Measurements from ENCODE around the gene MMP14. TPM values are rescaled to one million over a fixed set of nuclear protein-coding genes. Genes with fewer than 3 reads are reported as not detected.
"Not testable (repeated sequence)": the region's sequence is repeated elsewhere in the genome, so short reads cannot be mapped to it uniquely, and the experiment has no call there.

MMP14 gene
- total RNA-seq, 1 experiment from 2014 or later = 57.2 TPM

DNA sequence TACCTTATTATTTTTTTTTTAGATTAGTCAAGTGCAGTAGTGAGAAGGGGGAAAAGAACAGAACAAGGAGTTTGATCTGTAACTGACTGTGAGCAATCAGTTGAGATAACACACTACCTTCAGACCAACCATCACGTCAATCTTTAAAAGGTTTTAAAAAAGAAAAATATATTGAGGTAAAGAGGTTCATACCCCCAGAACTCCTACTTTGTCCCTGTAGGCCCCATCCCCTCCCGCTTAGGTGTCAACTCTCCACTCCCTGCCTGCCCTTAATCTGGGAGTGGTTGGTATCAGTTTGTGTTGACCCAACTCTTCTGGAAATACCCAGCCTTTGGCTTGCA lies 16.2 kb downstream of the MMP14 start:
- no peaks in the 10 kb centered on the region for H3K36me3 Mint-ChIP-seq (ENCODE audit: insufficient read depth, unreplicated experiment)
- no peaks in the 10 kb centered on the region for H3K9me3 Mint-ChIP-seq (ENCODE audit: unreplicated experiment)
- intact Hi-C loops (cut with micrococcal nuclease; ENCODE audit: unreplicated experiment) = no loop called here

DNA sequence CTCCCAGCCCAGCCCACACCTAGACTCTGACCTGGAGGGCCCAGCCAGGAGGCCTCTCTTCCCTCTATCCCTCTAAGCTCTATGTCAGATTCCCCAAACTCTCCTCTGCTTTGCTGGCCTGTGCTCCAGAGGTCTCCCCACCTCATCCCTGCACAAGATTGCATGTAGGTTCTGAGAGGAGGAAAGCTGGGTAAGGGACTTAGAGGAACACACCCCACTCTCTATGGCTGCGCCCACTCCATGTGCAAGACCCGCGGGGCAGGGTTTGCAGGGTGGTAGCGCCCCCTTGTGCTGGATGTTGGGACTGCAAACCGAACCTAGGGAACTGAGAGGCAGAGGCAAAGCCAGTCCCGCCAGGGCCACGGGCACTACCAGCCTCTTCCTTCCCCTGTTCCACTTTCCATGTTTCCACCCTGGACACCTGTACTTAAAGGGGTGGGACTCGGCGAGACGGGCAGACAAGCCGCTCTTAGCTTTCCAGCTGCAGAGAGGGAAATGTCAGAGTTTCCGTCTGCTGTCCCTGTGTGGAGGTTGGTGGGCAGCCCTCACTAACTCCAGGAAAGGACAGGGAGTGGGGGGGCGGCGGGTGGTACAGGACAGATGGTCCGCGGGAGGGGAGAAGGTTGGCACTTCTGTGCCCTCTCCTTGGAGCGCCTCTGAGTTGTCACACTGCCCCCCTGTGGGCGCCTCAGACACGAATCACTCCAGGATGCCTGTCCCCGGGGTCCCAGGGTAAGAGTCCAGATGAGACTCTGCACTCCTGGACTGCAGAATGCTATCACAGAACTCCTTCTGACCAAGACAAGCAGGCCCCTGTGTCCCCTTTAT lies 16.8 kb downstream of the MMP14 start:
- Histone ChIP-seq H3K4me3 (ENCODE audit: low read depth, low read length) (peak overlapping the region; percentile 35), H3K27me3 (replicated peaks; ENCODE audit: control insufficient read depth, insufficient read depth, low read length) (no peaks in the 10 kb centered on the region), H3K36me3 (ENCODE audit: control insufficient read depth, insufficient read depth, low read length) (no peaks in the 10 kb centered on the region), H3K4me1 (peaks cover 25% of the 10 kb centered on the region), H3K9me3 (no peaks in the 10 kb centered on the region)
- ChIA-PET CTCF (interaction anchor here (0.6 to 2.8 kb wide), 16 partner anchors 8 to 283 kb away, joined by 3 to 50 read pairs (median 4); partner anchors contain the start of genes MMP14, OXA1L and REM2), POLR2A (interaction anchor here (0.7 to 2.6 kb wide), 2 partner anchors 31 to 264 kb away, joined by 4 to 14 read pairs; no protein-coding TSS in a partner anchor)
- no peaks in the 10 kb centered on the region for H3K27me3 Mint-ChIP-seq (ENCODE audit: insufficient read depth, unreplicated experiment)
- TF ChIP-seq, protein P1, sequence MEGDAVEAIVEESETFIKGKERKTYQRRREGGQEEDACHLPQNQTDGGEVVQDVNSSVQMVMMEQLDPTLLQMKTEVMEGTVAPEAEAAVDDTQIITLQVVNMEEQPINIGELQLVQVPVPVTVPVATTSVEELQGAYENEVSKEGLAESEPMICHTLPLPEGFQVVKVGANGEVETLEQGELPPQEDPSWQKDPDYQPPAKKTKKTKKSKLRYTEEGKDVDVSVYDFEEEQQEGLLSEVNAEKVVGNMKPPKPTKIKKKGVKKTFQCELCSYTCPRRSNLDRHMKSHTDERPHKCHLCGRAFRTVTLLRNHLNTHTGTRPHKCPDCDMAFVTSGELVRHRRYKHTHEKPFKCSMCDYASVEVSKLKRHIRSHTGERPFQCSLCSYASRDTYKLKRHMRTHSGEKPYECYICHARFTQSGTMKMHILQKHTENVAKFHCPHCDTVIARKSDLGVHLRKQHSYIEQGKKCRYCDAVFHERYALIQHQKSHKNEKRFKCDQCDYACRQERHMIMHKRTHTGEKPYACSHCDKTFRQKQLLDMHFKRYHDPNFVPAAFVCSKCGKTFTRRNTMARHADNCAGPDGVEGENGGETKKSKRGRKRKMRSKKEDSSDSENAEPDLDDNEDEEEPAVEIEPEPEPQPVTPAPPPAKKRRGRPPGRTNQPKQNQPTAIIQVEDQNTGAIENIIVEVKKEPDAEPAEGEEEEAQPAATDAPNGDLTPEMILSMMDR (IDR thresholded peaks at IDR 0.05; ENCODE audit: insufficient read depth in 1 of 2, low read depth in 1 of 2, low read length in 1 of 2, severe bottlenecking in 1 of 2, unreplicated experiment in 1 of 2) = peak; percentile 87 to 91
- H3K4me1 Mint-ChIP-seq (ENCODE audit: low read depth, unreplicated experiment) = peaks cover 7% of the 10 kb centered on the region
- peak overlapping the region; percentile 68 for H3K27ac Mint-ChIP-seq (ENCODE audit: unreplicated experiment)
- intact Hi-C loops (cut with micrococcal nuclease; ENCODE audit: unreplicated experiment) = loop anchor here (1.0 kb wide), 7 partner anchors 17 to 296 kb away; partner anchors contain the start of gene MMP14
- peak overlapping the region; percentile 69 for H3K4me3 Mint-ChIP-seq (ENCODE audit: unreplicated experiment)
- no peaks in the 10 kb centered on the region for H3K9me3 Mint-ChIP-seq (ENCODE audit: unreplicated experiment)
- BruUV-seq (replicated peaks) = no TSS peak
- DNase-seq = peak; percentile 89 to 92
- H3K36me3 Mint-ChIP-seq (ENCODE audit: insufficient read depth, unreplicated experiment) = no peaks in the 10 kb centered on the region

More for the DNA sequence above, 16.2 kb downstream of the MMP14 start:
- peak overlapping the region; percentile 69 for H3K4me3 Mint-ChIP-seq (ENCODE audit: unreplicated experiment)
- H3K27me3 Mint-ChIP-seq (ENCODE audit: insufficient read depth, unreplicated experiment) = no peaks in the 10 kb centered on the region
- no peaks in the 10 kb centered on the region for H3K27me3 ChIP-seq (replicated peaks; ENCODE audit: control insufficient read depth, insufficient read depth, low read length)
- H3K27ac Mint-ChIP-seq (ENCODE audit: unreplicated experiment) = peak overlapping the region; percentile 68
- TF ChIP-seq, protein P1 (IDR thresholded peaks at IDR 0.05; ENCODE audit: insufficient read depth in 1 of 2, low read depth in 1 of 2, low read length in 1 of 2, severe bottlenecking in 1 of 2, unreplicated experiment in 1 of 2) = no peak
- H3K4me1 ChIP-seq = peaks cover 25% of the 10 kb centered on the region
- no peak overlapping the region for H3K4me3 ChIP-seq (ENCODE audit: low read depth, low read length)
- no peaks in the 10 kb centered on the region for H3K36me3 ChIP-seq (ENCODE audit: control insufficient read depth, insufficient read depth, low read length)
- POLR2A ChIA-PET = interaction anchor here (2.6 kb wide), 1 partner anchor 30 kb away, joined by 14 read pairs; no protein-coding TSS in a partner anchor
- BruUV-seq (replicated peaks) = no TSS peak
- DNase-seq = no peak
- H3K4me1 Mint-ChIP-seq (ENCODE audit: low read depth, unreplicated experiment) = peaks cover 7% of the 10 kb centered on the region
- no peaks in the 10 kb centered on the region for H3K9me3 ChIP-seq
- CTCF ChIA-PET = interaction anchor here (0.7 to 2.8 kb wide), 15 partner anchors 8 to 282 kb away, joined by 3 to 50 read pairs (median 4); partner anchors contain the start of genes MMP14, OXA1L and REM2

DNA sequence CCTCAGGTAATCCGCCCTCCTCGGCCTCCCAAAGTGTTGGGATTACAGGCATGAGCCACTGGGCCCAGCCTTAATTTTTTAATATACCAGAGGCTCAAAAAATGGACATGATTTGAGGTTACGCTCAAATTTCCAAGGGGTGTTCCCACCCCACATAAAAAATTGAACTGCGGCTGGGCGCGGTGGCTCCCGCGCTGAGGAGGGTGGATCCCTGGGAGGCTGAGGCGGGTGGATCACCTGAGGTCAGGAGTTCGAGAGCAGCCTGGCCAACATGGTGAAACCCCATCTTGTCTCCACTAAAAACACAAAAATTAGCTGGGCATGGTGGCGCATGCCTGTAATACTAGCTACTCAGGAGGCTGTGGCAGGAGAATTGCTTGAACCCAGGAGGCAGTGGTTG lies 17.9 kb downstream of the MMP14 start:
- H3K36me3 ChIP-seq (ENCODE audit: control insufficient read depth, insufficient read depth, low read length); H3K9me3 ChIP-seq; H3K4me3 Mint-ChIP-seq (ENCODE audit: unreplicated experiment); H3K4me1 Mint-ChIP-seq (ENCODE audit: low read depth, unreplicated experiment); H3K36me3 Mint-ChIP-seq (ENCODE audit: insufficient read depth, unreplicated experiment); H3K27me3 Mint-ChIP-seq (ENCODE audit: insufficient read depth, unreplicated experiment); DNase-seq; BruUV-seq (replicated peaks); H3K4me3 ChIP-seq (ENCODE audit: low read depth, low read length); H3K27me3 ChIP-seq (replicated peaks; ENCODE audit: control insufficient read depth, insufficient read depth, low read length); H3K9me3 Mint-ChIP-seq (ENCODE audit: unreplicated experiment); H3K27ac Mint-ChIP-seq (ENCODE audit: unreplicated experiment); intact Hi-C loops (cut with micrococcal nuclease; ENCODE audit: unreplicated experiment): not testable (repeated sequence)
- ChIA-PET CTCF (interaction anchor here (0.6 to 2.8 kb wide), 6 partner anchors 24 to 284 kb away, joined by 3 to 14 read pairs (median 3); no protein-coding TSS in a partner anchor), POLR2A (interaction anchor here (2.6 kb wide), 1 partner anchor 32 kb away, joined by 14 read pairs; no protein-coding TSS in a partner anchor)
- peaks cover 25% of the 10 kb centered on the region for H3K4me1 ChIP-seq

Measured in Caco-2 (cell line).